CD14-positive monocyte (primary cell): ENCODE results near the gene KRTAP13-1. TPM values are rescaled to one million over a fixed set of nuclear protein-coding genes. Genes with fewer than 3 reads are reported as not detected.

Experiments used
- DNase-seq, 3 donors: peaks; one replicate each; pipeline ENCODE4 v3.0.0-alpha.2; 2011 to 2022
- H2AFZ ChIP-seq: 2 replicates; pipeline ENCODE4 v1.6.0; 2012; ENCODE audit warnings: mild to moderate bottlenecking, low read depth, low read length, inconsistent platforms; ENCODE audit not compliant: insufficient read depth, poor library complexity, severe bottlenecking
- H3K27ac ChIP-seq, 2 donors: 1 replicate in 1 of 2; 2 replicates in 1 of 2; pipeline ENCODE4 v1.5.1; 2012 to 2013; ENCODE audit warnings: low read length in 2 of 2, control low read depth in 1 of 2, inconsistent platforms in 1 of 2, low read depth in 1 of 2, mild to moderate bottlenecking in 1 of 2
- H3K27me3 ChIP-seq, 2 donors: one replicate each; pipeline versions ENCODE4 v1.6.0 to v1.6.1; 2011 to 2013; ENCODE audit warnings: low read length in 2 of 2; ENCODE audit not compliant: control insufficient read depth in 2 of 2, insufficient read depth in 2 of 2
- H3K36me3 ChIP-seq, 2 donors: replicated peaks in 1 of 2; 1 replicate in 1 of 2; 2 replicates in 1 of 2; pipeline versions ENCODE4 v1.5.1 to v1.6.1; 2012 to 2013; ENCODE audit warnings: low read length in 2 of 2, control low read depth in 1 of 2, inconsistent platforms in 1 of 2, mild to moderate bottlenecking in 1 of 2; ENCODE audit not compliant: insufficient read depth in 2 of 2, control insufficient read depth in 1 of 2
- H3K4me1 ChIP-seq, 2 donors: 1 replicate in 1 of 2; 2 replicates in 1 of 2; pipeline versions ENCODE4 v1.5.1 to v1.6.1; 2012 to 2013; ENCODE audit warnings: low read length in 2 of 2, control low read depth in 1 of 2, inconsistent platforms in 1 of 2, mild to moderate bottlenecking in 1 of 2, moderate library complexity in 1 of 2; ENCODE audit not compliant: insufficient read depth in 2 of 2, control insufficient read depth in 1 of 2
- H3K4me2 ChIP-seq: replicated peaks from 2 replicates; pipeline ENCODE3; 2012; ENCODE audit warnings: low read length, moderate library complexity, mild to moderate bottlenecking; ENCODE audit not compliant: poor library complexity, severe bottlenecking; ENCODE audit errors: extremely low read depth
- H3K4me3 ChIP-seq, 3 experiments: fragments of 200-600 bp in 1 of 3; sonication (generic) in 1 of 3; replicated peaks in 1 of 3; 1 replicate in 2 of 3; 2 replicates in 1 of 3; pipeline ENCODE4 v1.5.1; 2011 to 2013; ENCODE audit warnings: low read length in 3 of 3, mild to moderate bottlenecking in 3 of 3, control low read depth in 2 of 3, low read depth in 2 of 3, inconsistent platforms in 1 of 3, moderate library complexity in 1 of 3
- H3K79me2 ChIP-seq: 2 replicates; pipeline ENCODE4 v1.6.0; 2012; ENCODE audit warnings: mild to moderate bottlenecking, control low read depth, inconsistent platforms, low read length, moderate library complexity; ENCODE audit not compliant: insufficient read depth
- H3K9ac ChIP-seq: 2 replicates; pipeline ENCODE4 v1.6.0; 2017; ENCODE audit warnings: low read length, mild to moderate bottlenecking; ENCODE audit not compliant: insufficient read depth, poor library complexity, severe bottlenecking
- H3K9me3 ChIP-seq, 2 donors: replicated peaks in 1 of 2; 1 replicate in 1 of 2; 2 replicates in 1 of 2; pipeline versions ENCODE4 v1.5.1 to v1.6.1; 2012 to 2013; ENCODE audit warnings: low read length in 2 of 2, control low read depth in 1 of 2; ENCODE audit not compliant: control insufficient read depth in 1 of 2, insufficient read depth in 1 of 2
- H4K20me1 ChIP-seq: 2 replicates; pipeline ENCODE4 v1.6.0; 2012; ENCODE audit warnings: mild to moderate bottlenecking, low read length, control low read depth, moderate library complexity; ENCODE audit not compliant: insufficient read depth
- H3K27ac Mint-ChIP-seq, 7 donors: one replicate each; pipeline ENCODE4 v1.8.0; 2020; ENCODE audit warnings: mild to moderate bottlenecking in 7 of 7, mixed read lengths in 7 of 7, moderate library complexity in 6 of 7, inconsistent platforms in 2 of 7
- H3K27me3 Mint-ChIP-seq, 3 donors: one replicate each; pipeline ENCODE4 v1.8.0; 2021 to 2022; ENCODE audit warnings: low read depth in 3 of 3, mild to moderate bottlenecking in 3 of 3, mixed read lengths in 3 of 3, moderate library complexity in 3 of 3, inconsistent platforms in 1 of 3
- H3K36me3 Mint-ChIP-seq, 2 donors: one replicate each; pipeline ENCODE4 v1.8.0; 2020; ENCODE audit warnings: mixed read lengths in 2 of 2, inconsistent platforms in 1 of 2, mild to moderate bottlenecking in 1 of 2
- H3K4me1 Mint-ChIP-seq: one replicate; pipeline ENCODE4 v1.8.0; 2020; ENCODE audit warnings: mild to moderate bottlenecking, mixed read lengths
- H3K4me3 Mint-ChIP-seq, 2 donors: one replicate each; pipeline ENCODE4 v1.8.0; 2020; ENCODE audit warnings: mild to moderate bottlenecking in 2 of 2, mixed read lengths in 2 of 2, moderate library complexity in 1 of 2
- H3K9me3 Mint-ChIP-seq, 7 donors: one replicate each; pipeline ENCODE4 v1.8.0; 2020 to 2022; ENCODE audit warnings: mixed read lengths in 7 of 7, mild to moderate bottlenecking in 6 of 7, moderate library complexity in 6 of 7, inconsistent platforms in 2 of 7
- CTCF ChIP-seq: fragments of 200-600 bp; IDR thresholded peaks from one replicate; pipeline ENCODE4 v1.8.0; 2022; ENCODE audit warnings: antibody characterized with exemption, mild to moderate bottlenecking
- WGBS: methylation state at CpG from one replicate; pipeline ENCODE4 v1.1.5; 2013; ENCODE audit warnings: missing lambda C conversion rate; ENCODE audit not compliant: insufficient coverage; 5-methylcytosine and 5-hydroxymethylcytosine counted together
- intact Hi-C, 2 donors: fragments of 100-400 bp; cut with micrococcal nuclease; formaldehyde crosslinking; loops; one replicate each; pipeline versions ENCODE4 v1.15.0 to v1.15.1; 2023
- polyA plus RNA-seq, 3 donors: library from polyadenylated mRNA; depleted of rRNA in 1 of 3; unstranded in 2 of 3; stranded (reverse) in 1 of 3; fragments of 300-500 nt in 2 of 3; fragments of >200 nt in 1 of 3; fragmentation: Illumina TruSeq in 2 of 3; gene quantifications; 1 replicate in 2 of 3; 2 replicates in 1 of 3; pipeline ENCODE4 v1.2.3, GENCODE V29; 2012 to 2021

The KRTAP13-1 gene
- polyA plus RNA-seq, 3 donors = not detected

- H3K27ac Mint-ChIP-seq = no peak overlapping the region
- H3K4me3 ChIP-seq = no peak overlapping the region
- WGBS = 80% methylated on average over 2 of the region's 5 CpGs
- no peaks in the 10 kb centered on the region for H3K4me1 ChIP-seq
- no peaks in the 10 kb centered on the region for H4K20me1 ChIP-seq
- no peak for TF ChIP-seq CTCF
- DNase-seq = no peak
- no peak overlapping the region for H3K4me2 ChIP-seq
- no peaks in the 10 kb centered on the region for H3K36me3 ChIP-seq
- no peak overlapping the region for H2AFZ ChIP-seq
- no peak overlapping the region for H3K9ac ChIP-seq
- intact Hi-C loops = no loop called here
- H3K27me3 ChIP-seq = no peaks in the 10 kb centered on the region
- H3K27me3 Mint-ChIP-seq = no peaks in the 10 kb centered on the region
- no peak overlapping the region for H3K27ac ChIP-seq
- H3K9me3 Mint-ChIP-seq = peaks cover 0 to 5% (median 4%) of the 10 kb centered on the region in 7 donors
- no peaks in the 10 kb centered on the region for H3K79me2 ChIP-seq
- H3K9me3 ChIP-seq = no peaks in the 10 kb centered on the region
- H3K4me1 Mint-ChIP-seq = no peaks in the 10 kb centered on the region
- no peak overlapping the region for H3K4me3 Mint-ChIP-seq
- no peaks in the 10 kb centered on the region for H3K36me3 Mint-ChIP-seq
Observed at GRCh38 chr21:30415993-30416392, 20.2 kb downstream of the KRTAP13-1 start.

GRCh38 chr21:30425826-30426225 lies 30.0 kb downstream of the KRTAP13-1 start, which contains the start of gene KRTAP13-3:
Gene KRTAP13-3 (minus strand): TSS chr21:30425926. CDS start chr21:30425912, 14 bp downstream.
- Mint-ChIP-seq H3K27me3 (peaks cover 0 to 4% (median 0%) of the 10 kb centered on the region in 3 donors), H3K9me3 (peaks cover 0 to 3% (median 0%) of the 10 kb centered on the region in 7 donors), H3K4me1 (no peaks in the 10 kb centered on the region), H3K4me3 (no peak within 1 kb of the TSS), H3K36me3 (no peaks in the 10 kb centered on the region), H3K27ac (no peak within 1 kb of the TSS)
- no peaks in the 10 kb centered on the region for H3K36me3 ChIP-seq
- H3K4me1 ChIP-seq = no peaks in the 10 kb centered on the region
- no peak within 1 kb of the TSS for H3K4me3 ChIP-seq
- H3K27me3 ChIP-seq = no peaks in the 10 kb centered on the region
- H3K4me2 ChIP-seq = no peak within 1 kb of the TSS
- no peak within 1 kb of the TSS for H3K27ac ChIP-seq
- H3K9me3 ChIP-seq = no peaks in the 10 kb centered on the region
- intact Hi-C loops = no loop called here
- no peak for DNase-seq
- no peaks in the 10 kb centered on the region for H4K20me1 ChIP-seq
- no peaks in the 10 kb centered on the region for H3K79me2 ChIP-seq
- TF ChIP-seq CTCF = no peak
- 50% methylated on average over 1 of the region's 5 CpGs for WGBS
- no peak within 1 kb of the TSS for H3K9ac ChIP-seq
- H2AFZ ChIP-seq = no peak within 1 kb of the TSS
